Measurements from ENCODE around the gene PITX1.

The PITX1 gene

DNA sequence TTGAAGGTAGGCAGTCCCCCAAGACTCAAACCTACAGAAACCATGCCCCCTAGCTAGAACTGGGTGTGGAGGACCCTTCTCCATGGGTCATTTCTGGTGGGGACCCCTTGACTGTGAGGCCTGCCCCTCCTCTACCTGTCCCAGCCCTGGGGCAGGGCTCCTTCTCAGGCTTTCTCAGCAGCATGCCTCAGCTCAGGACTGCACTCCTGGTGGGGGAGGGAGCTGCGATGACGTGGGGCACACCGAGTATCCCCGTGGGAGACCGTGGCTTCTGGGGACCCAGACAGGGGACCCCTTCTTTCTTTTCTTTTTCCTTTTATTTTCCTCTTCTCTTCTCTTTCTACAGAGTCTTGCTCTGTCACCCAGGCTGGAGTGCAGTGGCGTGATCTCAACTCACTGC lies 27.0 kb upstream of the PITX1 start:
- DNase-seq, result no peak

DNA sequence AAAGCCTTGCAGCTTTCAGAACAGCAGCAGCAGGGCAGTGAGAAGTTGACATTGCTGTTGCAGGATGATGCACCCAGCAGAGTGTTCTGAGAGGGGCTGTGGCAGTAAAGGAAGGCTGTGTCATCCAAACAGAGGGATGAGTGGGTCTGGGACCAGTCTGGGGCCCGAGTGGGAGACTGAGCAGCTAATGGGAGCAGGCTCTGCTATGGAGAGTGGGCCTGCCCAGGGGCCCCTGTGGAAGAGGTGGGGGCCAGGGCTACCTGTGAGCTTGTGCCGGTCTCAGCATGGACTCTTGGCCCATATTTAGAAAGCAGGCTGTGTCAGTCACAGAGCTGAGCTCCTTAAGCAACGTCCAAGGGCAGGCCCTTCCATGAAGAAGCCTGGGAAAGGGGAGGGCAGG lies 26.0 kb upstream of the PITX1 start:
- DNase-seq, result no peak

DNA sequence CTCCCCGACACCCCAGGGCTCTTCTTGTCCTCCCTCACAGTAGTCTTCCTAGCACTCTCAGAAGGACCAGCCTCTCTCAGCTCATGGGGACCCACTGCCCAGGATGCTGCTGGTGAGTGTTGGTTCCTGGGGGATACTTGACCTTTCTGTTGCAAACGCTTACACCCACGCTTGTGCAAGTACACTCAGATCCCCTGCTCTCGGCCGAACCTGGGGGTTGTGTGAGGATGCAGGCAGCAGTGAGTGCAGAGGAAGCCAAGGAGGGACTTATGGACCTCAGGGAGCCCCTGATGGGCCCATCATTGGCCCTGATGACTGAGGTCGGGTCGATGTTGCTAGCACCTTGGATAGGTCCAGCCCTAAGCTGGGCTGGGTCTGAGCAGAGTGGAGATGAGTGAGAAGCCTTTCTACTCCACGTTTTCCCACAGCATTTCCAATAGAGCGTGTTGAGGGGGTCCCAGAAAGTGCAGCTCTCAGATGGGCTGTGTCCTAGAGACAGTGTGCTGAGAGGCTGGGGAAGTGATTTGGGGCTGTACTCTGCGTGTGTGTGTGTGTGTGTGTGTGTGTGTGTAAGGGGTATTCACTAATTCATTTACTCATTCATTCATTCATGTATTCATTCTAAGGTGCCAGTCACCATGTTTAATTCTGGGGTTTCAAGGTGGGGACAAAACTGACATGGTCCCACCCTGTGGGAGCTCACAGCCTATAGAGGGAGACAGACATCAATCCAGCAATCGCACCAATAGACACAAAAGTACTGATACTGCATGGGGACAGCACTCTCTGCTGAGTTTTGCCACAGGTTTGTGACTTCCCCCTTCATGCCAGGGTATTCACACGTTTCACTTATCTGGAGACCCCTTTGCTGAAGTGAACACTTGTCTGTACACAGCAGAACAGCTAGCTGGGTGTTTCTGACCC lies 25.2 kb upstream of the PITX1 start:
- no peak for DNase-seq

DNA sequence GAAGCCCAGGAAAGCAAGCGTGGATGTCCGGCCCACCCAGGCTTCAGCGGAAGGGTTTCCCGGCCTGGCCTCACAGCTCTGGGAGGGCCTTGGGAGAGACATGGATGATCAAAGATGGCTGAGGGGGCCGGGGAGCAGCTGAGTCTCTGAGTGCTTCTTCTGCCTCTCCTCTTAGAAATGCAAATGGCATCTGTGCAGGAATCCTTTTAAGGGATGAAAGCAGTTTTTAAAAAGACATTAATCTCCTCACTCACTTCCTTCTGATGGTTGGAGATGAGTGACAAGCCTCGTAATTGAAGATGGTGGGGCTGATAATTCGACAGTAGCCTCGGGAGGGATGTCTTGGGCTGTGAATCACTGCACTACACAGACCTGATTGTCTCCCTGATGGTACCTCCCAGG lies 24.3 kb upstream of the PITX1 start:
- no peak for DNase-seq

DNA sequence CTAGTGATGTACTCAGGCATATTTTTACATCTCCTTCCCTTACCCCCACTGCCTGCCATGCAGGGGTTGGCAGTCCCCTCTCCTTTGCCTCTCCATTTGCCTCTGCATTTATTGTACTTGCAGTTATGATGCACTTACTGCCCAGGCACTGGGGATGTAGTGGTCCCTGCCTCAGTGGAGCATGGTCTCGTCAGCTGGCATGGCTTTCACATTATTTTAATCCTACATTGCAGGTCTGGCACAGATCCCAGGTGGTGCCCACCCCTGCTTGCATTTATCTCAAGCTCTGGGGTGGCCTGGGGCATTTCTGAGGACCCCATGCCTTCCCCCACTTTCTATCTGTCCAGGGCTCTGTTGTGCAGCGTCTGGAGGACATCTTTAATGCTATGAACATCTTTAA lies 23.2 kb upstream of the PITX1 start:
- no peak for DNase-seq

- no peak for DNase-seq
Measured at GRCh38 chr5:135056316-135057030, 22.4 kb upstream of the PITX1 start.

- no peak for DNase-seq
Measured at GRCh38 chr5:135055396-135055795, 21.4 kb upstream of the PITX1 start.

DNA sequence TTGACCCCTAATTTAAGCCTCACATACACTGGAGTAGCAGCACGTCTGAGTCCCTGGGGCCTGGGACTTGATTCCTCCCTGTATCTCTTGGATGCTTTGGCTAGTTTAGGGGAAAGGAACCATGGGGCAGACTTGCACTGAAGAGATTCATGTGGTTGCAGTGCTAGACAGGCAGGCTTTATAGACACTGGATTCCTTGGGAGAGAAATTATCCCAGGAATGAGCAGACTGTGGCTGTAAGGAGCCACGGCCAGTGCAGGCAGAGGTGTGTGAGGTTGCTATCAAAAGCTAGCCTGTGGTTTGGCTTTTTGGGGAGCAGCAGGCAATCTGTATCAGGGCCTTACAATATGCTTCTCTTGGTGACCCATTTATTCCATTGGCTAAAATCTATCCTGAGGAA lies 20.5 kb upstream of the PITX1 start:
- no peak for DNase-seq

DNA sequence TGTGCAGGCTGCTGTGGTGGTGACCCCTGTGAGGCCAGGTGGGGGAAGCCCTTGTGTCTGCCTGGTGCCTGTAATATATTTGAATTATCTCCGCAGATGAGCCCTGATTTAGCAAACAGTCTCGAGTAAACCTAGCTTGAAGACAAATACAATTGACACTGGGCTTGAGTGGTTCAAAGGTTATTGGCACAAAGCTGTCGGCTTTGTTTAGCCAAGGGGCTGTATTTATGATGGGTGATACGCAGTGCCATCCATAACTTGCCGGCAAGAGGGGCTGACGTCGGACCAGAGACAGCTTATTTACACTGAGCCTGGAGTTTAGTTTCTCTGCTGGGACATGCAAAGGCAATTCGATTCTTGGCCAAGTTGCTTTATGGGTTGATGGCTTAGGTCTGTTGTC lies 20.0 kb upstream of the PITX1 start:
- DNase-seq, result no peak

- DNase-seq, result no peak
Measured at GRCh38 chr5:135053278-135053677, 19.2 kb upstream of the PITX1 start.

DNA sequence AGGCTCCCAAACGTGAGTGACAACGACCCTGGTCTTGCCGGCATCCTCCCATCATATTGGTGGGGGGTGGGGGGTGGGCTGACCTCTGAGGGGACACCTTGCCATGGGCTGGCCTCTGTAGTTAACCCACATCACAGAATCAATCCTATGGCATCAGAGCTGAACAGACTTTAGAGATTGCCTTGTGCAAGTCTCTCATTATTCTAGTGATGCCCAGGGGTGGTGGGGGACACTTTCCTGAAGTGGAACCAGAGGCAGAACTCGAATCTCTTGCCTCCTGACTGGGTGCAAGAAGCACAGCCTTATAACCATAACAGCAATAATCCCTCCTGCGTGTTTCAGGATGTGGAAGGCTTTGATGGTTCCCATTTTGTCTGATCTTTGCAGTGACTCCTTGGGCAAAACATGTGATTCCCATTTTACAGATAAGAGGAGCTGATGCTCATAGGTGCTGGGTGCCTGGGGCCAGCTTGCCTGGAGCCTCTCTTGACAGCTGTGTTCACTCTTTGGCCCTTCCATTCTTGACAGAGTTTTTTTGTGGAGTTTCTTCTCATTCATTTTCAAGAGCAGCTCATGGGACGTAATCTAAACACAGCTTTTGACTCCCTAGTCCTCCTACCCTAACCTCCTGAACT lies 18.6 kb upstream of the PITX1 start:
- DNase-seq, result no peak

DNA sequence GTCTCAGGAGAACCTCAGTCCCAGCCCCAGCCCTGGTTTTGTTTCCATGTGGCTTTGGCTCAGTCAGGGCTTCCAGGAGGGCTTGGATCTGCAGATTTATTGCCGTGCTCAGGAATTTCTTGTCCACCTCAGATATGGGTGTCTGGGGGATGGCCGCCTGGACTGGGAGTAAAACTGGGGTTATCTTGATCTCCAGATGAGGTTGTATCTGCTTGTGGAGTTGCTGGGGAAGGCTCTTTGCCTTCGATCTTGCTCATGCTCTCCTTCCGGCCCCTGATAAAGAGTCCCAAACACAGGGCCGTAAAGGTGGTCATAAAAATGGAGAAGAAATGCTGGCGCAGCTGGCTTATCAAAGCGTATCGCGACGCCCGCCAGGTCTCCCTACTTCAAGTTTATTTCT lies 17.8 kb upstream of the PITX1 start:
- DNase-seq, result no peak

DNA sequence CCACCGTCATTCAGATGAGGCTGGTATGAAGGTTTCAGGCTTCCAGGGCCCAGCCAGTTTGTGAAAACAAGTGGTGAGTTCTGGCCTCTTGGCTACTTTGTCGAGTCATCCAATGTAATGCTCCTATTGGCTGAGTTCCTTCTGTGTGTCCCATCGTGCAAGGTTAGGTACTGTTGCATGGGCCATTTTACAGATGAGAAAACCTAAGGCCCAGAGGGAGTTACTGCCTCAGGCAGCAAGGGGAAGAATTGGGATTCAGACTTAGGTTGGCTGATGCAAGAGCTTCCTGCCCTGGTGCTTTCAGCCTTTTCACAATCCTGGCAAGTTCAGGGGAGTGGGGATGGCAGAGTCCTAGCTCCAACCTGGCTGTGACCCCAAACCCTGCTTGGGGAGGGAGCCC lies 17.4 kb upstream of the PITX1 start:
- DNase-seq, result no peak

- no peak for DNase-seq
Measured at GRCh38 chr5:135050244-135050767, 16.3 kb upstream of the PITX1 start.

DNA sequence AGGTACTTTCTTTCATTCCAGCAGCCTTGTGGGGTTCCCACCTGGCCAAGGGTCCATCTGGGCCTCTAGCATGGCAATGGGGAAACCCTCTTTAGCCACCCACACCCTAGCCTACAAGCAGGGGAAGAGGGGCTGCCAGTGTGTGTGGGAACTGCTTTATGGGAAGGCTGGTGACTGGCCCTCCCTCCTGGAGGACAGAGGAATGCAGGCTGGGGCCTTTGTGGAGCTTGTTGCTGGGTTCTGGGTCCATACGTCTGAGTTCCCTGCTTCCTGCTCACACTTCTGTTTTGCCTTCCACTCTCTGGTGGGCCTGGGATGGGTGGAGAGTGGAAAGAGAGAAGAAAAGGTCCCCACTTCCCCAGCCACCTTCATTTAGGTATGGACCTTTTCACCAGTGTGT lies 14.9 kb upstream of the PITX1 start:
- DNase-seq, result no peak

DNA sequence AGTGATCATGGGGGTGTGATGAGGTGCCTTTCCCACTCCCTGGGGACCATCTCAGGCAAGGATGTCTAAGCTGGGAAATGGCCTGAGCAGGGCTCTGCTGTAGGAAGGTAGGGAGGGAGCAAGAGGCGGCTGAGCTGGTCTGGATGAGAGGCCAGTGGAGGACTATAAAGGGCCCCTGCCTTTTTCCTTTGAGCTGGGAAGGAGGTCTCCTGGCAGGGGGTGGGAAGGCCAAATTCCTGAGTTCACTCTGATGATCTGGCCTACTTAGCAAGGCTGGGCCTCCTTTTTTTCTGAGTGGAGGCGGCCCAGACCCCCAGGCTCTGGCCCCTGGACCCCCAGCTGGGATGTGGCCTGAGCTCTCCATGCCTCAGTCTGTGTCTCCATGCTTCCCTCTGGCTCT lies 14.3 kb upstream of the PITX1 start:
- DNase-seq, result no peak

DNA sequence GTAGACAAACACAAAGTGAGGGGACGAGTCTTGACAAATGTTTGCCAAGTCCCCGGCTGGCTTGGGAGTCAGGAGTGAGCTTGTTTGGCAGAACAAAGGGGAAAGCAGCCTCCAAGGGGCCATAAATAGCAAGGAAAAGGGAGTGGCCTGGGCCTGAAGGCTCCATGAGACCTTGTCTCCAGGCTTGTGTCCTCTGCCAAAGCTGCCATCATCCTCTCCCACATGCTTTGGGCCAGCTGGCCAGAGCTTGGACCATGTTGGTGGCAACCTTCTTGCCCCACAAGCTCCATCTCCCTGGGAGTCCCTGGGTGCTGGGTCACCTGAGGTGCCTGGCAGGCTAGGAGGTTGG lies 13.3 kb upstream of the PITX1 start:
- DNase-seq, result no peak

DNA sequence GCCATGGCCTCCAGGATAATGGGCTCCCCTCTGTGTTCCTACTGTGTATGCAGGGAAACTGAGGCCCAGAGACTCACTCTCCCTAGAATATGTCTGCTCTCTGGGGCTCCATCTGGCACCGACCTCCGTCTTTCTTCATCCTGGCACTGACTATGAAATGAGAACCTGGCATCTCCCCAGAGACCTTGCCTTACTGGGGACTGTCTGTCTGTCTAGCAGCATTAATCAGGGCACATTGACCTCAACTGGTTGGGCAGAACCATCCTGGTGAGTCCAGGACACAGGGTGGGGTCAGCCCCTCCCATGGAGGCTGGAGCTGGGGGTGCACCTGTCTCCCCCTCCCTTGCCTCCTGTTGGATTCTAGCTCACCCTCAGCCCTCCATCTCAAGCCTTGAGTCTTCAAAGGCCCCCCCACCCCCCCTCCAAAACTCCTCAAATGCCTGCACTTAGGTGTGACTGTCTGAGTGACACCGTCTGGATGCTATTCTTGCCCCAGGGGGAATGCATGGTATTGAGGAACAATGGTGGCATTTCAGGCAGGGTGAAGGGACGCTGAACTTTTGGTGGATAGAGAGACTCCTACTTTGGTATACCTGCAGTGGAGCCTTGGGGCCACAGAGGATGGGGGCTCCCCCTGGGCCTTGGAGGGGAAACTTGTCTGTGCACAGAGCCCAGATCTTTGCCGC lies 12.8 kb upstream of the PITX1 start:
- no peak for DNase-seq

DNA sequence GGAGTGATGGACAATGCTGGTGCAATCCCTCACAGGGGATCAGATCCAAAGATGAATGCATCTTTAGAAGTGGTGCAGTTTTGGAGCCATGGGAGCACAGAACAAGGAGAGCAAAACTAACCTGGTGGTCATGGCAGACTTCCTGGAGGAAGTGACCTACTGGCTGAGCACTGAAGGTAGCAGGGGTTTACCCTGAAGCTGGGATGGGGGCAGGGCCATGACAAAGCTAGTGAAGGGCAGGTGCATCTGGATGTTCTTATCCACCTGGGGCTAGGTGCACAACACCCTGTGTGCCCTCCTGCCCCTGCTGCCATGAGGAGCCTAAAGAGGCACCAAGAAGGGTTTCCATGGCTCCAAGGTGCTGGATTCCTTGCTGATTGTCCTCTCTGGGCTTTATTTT lies 11.5 kb upstream of the PITX1 start:
- DNase-seq, result no peak

DNA sequence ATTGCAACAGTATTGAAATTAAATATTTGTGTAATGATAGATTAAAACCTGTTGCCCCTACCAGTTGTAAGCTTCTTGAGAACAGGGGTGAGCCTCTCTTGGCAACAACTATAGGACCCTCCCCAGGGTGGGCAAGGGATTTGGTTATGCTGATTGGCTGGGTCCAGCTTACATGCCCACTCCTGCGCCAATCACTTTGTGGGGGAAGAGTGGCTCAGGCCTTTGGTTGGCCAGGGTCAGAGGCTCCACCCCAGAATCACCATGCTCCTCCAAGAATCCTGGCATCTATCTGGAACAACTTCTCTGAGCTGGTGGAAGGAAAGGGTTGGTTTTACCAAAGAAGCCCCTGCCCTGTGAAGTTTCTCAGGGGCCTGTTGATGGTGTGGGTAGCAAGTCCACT lies 8.6 kb upstream of the PITX1 start:
- DNase-seq, result no peak

DNA sequence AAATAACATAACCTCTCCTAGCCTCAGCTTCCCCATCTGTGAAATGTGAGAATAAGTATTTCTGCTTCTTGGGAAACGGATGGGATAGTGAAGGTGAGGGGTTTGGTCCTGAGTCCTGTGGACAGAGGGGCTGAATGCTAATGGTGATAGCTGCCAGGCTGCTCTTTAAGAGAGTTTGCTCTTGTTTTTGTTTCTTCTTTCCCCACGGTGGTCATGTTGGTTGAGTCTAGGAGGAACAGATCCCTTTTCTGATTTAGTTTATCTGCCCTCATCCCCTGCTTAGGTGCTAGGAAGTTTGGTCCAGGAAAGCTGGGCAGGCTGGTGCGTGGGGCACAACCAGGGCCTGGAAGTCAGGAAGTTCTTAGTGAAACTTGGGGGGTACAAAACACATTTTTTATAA lies 7.7 kb upstream of the PITX1 start:
- DNase-seq, result no peak

GRCh38 chr5:135041145-135041587 lies 7.1 kb upstream of the PITX1 start:
- no peak for DNase-seq

Data from CD4-positive, alpha-beta T cell treated with Interleukin-10 for 1 hour (primary cell).